ENCODE results near the gene KRT81. TPM values are rescaled to one million over a fixed set of nuclear protein-coding genes. Genes with fewer than 3 reads are reported as not detected.

KRT81 gene
- total RNA-seq, 2 donors from 2014 or later, result 1.7 TPM; not detected in 1

GRCh38 chr12:52335598-52336262 lies 44.4 kb upstream of the KRT81 start:
- DNase-seq (ENCODE audit: low spot score), result no peak
- WGBS, result 88% methylated on average over 4 of the region's 4 CpGs
- no peak overlapping the region for H3K4me3 ChIP-seq
- intact Hi-C loops (cut with DNase I), result no loop called here
- no peaks in the 10 kb centered on the region for H3K4me1 ChIP-seq (replicated peaks)
- no peak overlapping the region for H3K27ac ChIP-seq
- H3K27me3 ChIP-seq (replicated peaks; ENCODE audit: insufficient read depth), result no peaks in the 10 kb centered on the region
- no peaks in the 10 kb centered on the region for H3K9me3 ChIP-seq
- TF ChIP-seq CTCF (IDR thresholded peaks at IDR 0.05), result no peak
- no peak for TF ChIP-seq POLR2AphosphoS5 (IDR thresholded peaks at IDR 0.05)
- no peak for TF ChIP-seq POLR2A (IDR thresholded peaks at IDR 0.05)
- H3K36me3 ChIP-seq, result no peaks in the 10 kb centered on the region

- Histone ChIP-seq H3K27ac (no peak overlapping the region), H3K4me3 (no peak overlapping the region), H3K27me3 (replicated peaks; ENCODE audit: insufficient read depth) (no peaks in the 10 kb centered on the region), H3K9me3 (no peaks in the 10 kb centered on the region), H3K4me1 (replicated peaks) (no peaks in the 10 kb centered on the region), H3K36me3 (no peaks in the 10 kb centered on the region)
- WGBS, result 93% methylated on average over 3 of the region's 3 CpGs
- no peak for TF ChIP-seq CTCF (IDR thresholded peaks at IDR 0.05)
- no peak for TF ChIP-seq POLR2A (IDR thresholded peaks at IDR 0.05)
- TF ChIP-seq POLR2AphosphoS5 (IDR thresholded peaks at IDR 0.05), result no peak
- DNase-seq (ENCODE audit: low spot score), result no peak
- intact Hi-C loops (cut with DNase I), result no loop called here
Observed at GRCh38 chr12:52334185-52334584, 42.9 kb upstream of the KRT81 start.

GRCh38 chr12:52333321-52333720 lies 42.0 kb upstream of the KRT81 start:
- no peaks in the 10 kb centered on the region for H3K9me3 ChIP-seq
- no peak overlapping the region for H3K27ac ChIP-seq
- intact Hi-C loops (cut with DNase I), result no loop called here
- TF ChIP-seq CTCF (IDR thresholded peaks at IDR 0.05) (no peak), POLR2AphosphoS5 (IDR thresholded peaks at IDR 0.05) (no peak), POLR2A (IDR thresholded peaks at IDR 0.05) (no peak)
- H3K4me1 ChIP-seq (replicated peaks), result no peaks in the 10 kb centered on the region
- DNase-seq (ENCODE audit: low spot score), result no peak
- no peaks in the 10 kb centered on the region for H3K27me3 ChIP-seq (replicated peaks; ENCODE audit: insufficient read depth)
- no peaks in the 10 kb centered on the region for H3K36me3 ChIP-seq
- WGBS, result 23% methylated on average over 3 of the region's 3 CpGs
- H3K4me3 ChIP-seq, result no peak overlapping the region

GRCh38 chr12:52332381-52332780 lies 41.0 kb upstream of the KRT81 start:
- intact Hi-C loops (cut with DNase I), result no loop called here
- no peaks in the 10 kb centered on the region for H3K36me3 ChIP-seq
- no peak overlapping the region for H3K4me3 ChIP-seq
- H3K4me1 ChIP-seq (replicated peaks), result no peaks in the 10 kb centered on the region
- no peaks in the 10 kb centered on the region for H3K9me3 ChIP-seq
- 100% methylated on average over 1 of the region's 1 CpG for WGBS
- H3K27ac ChIP-seq, result no peak overlapping the region
- no peak for DNase-seq (ENCODE audit: low spot score)
- H3K27me3 ChIP-seq (replicated peaks; ENCODE audit: insufficient read depth), result no peaks in the 10 kb centered on the region
- TF ChIP-seq POLR2AphosphoS5 (IDR thresholded peaks at IDR 0.05) (no peak), POLR2A (IDR thresholded peaks at IDR 0.05) (no peak), CTCF (IDR thresholded peaks at IDR 0.05) (no peak)

GRCh38 chr12:52331833-52332232 lies 40.5 kb upstream of the KRT81 start:
- no peak overlapping the region for H3K27ac ChIP-seq
- 89% methylated on average over 3 of the region's 3 CpGs for WGBS
- intact Hi-C loops (cut with DNase I), result no loop called here
- H3K27me3 ChIP-seq (replicated peaks; ENCODE audit: insufficient read depth), result no peaks in the 10 kb centered on the region
- TF ChIP-seq CTCF (IDR thresholded peaks at IDR 0.05) (no peak), POLR2A (IDR thresholded peaks at IDR 0.05) (no peak), POLR2AphosphoS5 (IDR thresholded peaks at IDR 0.05) (no peak)
- no peaks in the 10 kb centered on the region for H3K36me3 ChIP-seq
- H3K9me3 ChIP-seq, result no peaks in the 10 kb centered on the region
- H3K4me3 ChIP-seq, result no peak overlapping the region
- no peaks in the 10 kb centered on the region for H3K4me1 ChIP-seq (replicated peaks)
- DNase-seq (ENCODE audit: low spot score), result no peak

All from prostate gland (tissue), 2 donors.